ENCODE measurements around the gene FGF18.

- no peak for TF ChIP-seq POLR2A (IDR thresholded peaks at IDR 0.05)
- TF ChIP-seq CTCF (IDR thresholded peaks at IDR 0.05), result no peak
These were observed 21.8 kb upstream of the FGF18 start for GRCh38 chr5:171397599-171397998.

All from uterus (tissue), 2 donors.